ENCODE measurements around the gene NPM3. TPM values are rescaled to one million over a fixed set of nuclear protein-coding genes. Genes with fewer than 3 reads are reported as not detected.

Gene NPM3
- total and polyA plus RNA-seq, 2 of the 8 experiments (the other 6 are each of a cell fraction or from before 2014, with no cell fraction given), result 127 to 175 TPM

DNA sequence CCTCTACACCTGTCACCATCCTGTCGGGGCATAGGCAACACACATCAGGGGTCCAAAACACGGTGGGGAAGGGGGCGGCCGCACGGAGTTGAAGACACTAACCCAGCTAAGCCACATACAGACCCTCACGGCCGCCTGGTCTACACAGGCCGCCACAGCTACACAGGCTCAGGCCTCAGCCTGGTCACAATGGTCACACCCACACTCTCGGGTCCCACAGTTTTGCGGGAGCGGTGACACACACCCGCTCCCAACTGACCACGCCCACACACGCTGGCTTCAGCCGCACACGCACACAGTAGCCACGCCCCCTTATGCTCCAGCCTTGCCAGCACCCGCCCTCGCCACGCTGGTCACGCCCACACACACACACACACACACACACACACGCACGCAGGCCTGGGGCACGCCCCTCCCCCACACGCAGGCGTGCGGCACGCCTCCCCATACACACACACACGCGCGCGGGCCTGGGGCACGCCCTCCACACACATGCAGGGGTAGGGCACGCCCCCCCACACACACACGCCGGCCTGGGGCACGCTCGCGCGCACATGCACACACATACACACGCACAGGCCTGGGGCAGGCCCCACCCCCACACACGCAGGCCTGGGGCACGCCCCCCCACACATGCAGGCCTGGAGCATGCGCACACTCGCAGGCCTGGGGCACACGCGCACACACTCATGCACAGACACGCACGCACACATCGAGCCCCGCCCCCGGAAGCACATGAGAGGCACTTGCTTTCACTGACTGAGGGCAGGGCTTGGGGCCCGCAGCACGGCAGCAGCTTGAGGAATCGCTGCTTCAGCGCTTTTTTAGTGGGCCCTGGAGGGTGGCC, 47.3 kb upstream of the NPM3 start (continued):
- TF ChIP-seq CHD7 (IDR thresholded peaks at IDR 0.05; ENCODE audit: insufficient replicate concordance, low read length) (no peak), TAF7 (optimal IDR thresholded peaks at IDR 0.05; ENCODE audit: borderline replicate concordance, low read depth, low read length) (no peak), CEBPB (IDR thresholded peaks at IDR 0.05; ENCODE audit: low read depth, low read length) (no peak), RAD21 (IDR thresholded peaks at IDR 0.05 in 1 of 2, conservative IDR thresholded peaks at IDR 0.05 in 1 of 2; ENCODE audit: low read depth in 2 of 2, low read length in 2 of 2) (no peak), BCL11A (IDR thresholded peaks at IDR 0.05; ENCODE audit: low read depth in 2 of 2, low read length in 2 of 2) (no peak), SIRT6 (IDR thresholded peaks at IDR 0.05; ENCODE audit: low read length) (no peak), SP2 (IDR thresholded peaks at IDR 0.05; ENCODE audit: low read length) (no peak), TCF12 (IDR thresholded peaks at IDR 0.05; ENCODE audit: low read depth, low read length) (no peak), USF2 (IDR thresholded peaks at IDR 0.05; ENCODE audit: low read length) (0 out of 2 replicates have a peak, but pooled peaks have one; percentile 6)

Data from H1 (cell line).